GM21515 (cell line): ENCODE data around the gene EML5.

Source experiments
- ATAC-seq: cut with Tn5 transposase; IDR thresholded peaks from one replicate; pipeline ENCODE4 v1.9.1; 2021; ENCODE audit not compliant: unreplicated experiment

Gene EML5

GRCh38 chr14:88563845-88564244 is 228.9 kb downstream of the EML5 start:
- no peak for ATAC-seq

- ATAC-seq: peak; percentile 95
Observed at GRCh38 chr14:88562831-88563686, 229.7 kb downstream of the EML5 start, which contains the start of gene ZC3H14. Gene ZC3H14 (plus strand): TSS chr14:88563037. CDS start chr14:88563134, 97 bp downstream.

GRCh38 chr14:88562532-88562830 is 230.3 kb downstream of the EML5 start:
- no peak for ATAC-seq
